Chondrocyte (in vitro differentiated cells): ENCODE results near the gene REEP2. TPM values are rescaled to one million over a fixed set of nuclear protein-coding genes. Genes with fewer than 3 reads are reported as not detected.
A peak's percentile ranks its signal among the peaks of the same experiment; 100 is the strongest.

ENCODE experiments used
- DNase-seq: peaks from one replicate; pipeline ENCODE4 v3.0.0; 2021; ENCODE audit warnings: mixed read lengths, low spot score
- H3K27ac Mint-ChIP-seq: one replicate; pipeline ENCODE4 v1.8.0; 2021; ENCODE audit warnings: mild to moderate bottlenecking, moderate library complexity, mixed read lengths; ENCODE audit not compliant: unreplicated experiment
- H3K27me3 Mint-ChIP-seq: 2 replicates; pipeline ENCODE4 v1.8.0; 2021; ENCODE audit warnings: low read depth, mixed read lengths
- H3K36me3 Mint-ChIP-seq: 2 replicates; pipeline ENCODE4 v1.8.0; 2021; ENCODE audit warnings: low read depth, mixed read lengths
- H3K4me1 Mint-ChIP-seq: 2 replicates; pipeline ENCODE4 v1.8.0; 2021; ENCODE audit warnings: low read depth, mild to moderate bottlenecking, mixed read lengths
- H3K4me3 Mint-ChIP-seq: one replicate; pipeline ENCODE4 v1.8.0; 2021; ENCODE audit warnings: mild to moderate bottlenecking, moderate library complexity, mixed read lengths; ENCODE audit not compliant: unreplicated experiment
- H3K9me3 Mint-ChIP-seq: 2 replicates; pipeline ENCODE4 v1.8.0; 2021; ENCODE audit warnings: low read depth, mixed read lengths
- total RNA-seq: library from RNA; stranded (reverse); gene quantifications from 3 replicates; pipeline ENCODE4 v1.2.1, GENCODE V29; 2021
- TF ChIP-seq, protein P1 (sequence below): fragments of 200-600 bp; sonication (generic); IDR thresholded peaks from 2 replicates; pipeline ENCODE4 v1.5.0; 2021; ENCODE audit warnings: antibody characterized with exemption, mild to moderate bottlenecking, moderate library complexity

REEP2 gene
- total RNA-seq, 1 donor from 2014 or later = 34.6 TPM

DNA sequence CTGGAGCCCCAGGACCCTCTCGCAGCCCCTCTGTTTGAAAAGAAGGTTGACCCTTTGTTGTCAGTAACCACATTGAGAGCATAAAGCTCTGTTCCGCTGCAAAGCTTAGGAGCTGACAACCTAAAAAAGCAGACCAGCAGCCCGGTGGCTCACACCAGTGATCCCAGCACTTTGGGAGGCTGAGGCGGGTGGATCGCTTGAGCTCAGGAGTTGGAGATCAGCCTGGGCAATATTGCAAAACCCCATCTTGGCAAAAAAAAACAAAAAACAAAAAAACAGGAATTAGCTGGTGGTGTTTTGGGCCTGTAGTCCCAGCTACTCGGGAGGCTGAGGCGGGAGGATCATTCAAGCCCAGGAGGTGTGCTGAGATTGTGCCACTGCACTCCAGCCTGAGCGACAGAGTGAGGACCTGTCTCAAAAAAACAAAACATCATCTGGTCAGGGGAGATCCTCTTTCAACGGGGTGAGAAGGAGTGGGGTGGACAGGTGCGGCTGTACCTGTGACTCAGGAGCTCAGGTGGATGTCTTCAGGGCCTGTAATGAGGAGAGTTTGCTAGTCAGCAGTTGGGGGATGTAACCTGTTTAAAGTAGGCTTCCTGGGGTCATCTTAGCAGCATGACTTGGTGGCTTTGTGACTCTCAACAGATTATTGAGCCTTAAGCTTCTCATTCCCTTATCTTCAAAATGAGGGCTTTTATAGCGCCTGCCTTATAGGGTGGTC, 694 bp upstream of the REEP2 start:
- H3K4me1 Mint-ChIP-seq = peaks cover 25% of the 10 kb centered on the region
- peak overlapping the region; percentile 74 for H3K27ac Mint-ChIP-seq
- H3K4me3 Mint-ChIP-seq = peak overlapping the region; percentile 82
- H3K27me3 Mint-ChIP-seq = no peaks in the 10 kb centered on the region
- no peaks in the 10 kb centered on the region for H3K9me3 Mint-ChIP-seq
- DNase-seq = no peak
- TF ChIP-seq, protein P1, sequence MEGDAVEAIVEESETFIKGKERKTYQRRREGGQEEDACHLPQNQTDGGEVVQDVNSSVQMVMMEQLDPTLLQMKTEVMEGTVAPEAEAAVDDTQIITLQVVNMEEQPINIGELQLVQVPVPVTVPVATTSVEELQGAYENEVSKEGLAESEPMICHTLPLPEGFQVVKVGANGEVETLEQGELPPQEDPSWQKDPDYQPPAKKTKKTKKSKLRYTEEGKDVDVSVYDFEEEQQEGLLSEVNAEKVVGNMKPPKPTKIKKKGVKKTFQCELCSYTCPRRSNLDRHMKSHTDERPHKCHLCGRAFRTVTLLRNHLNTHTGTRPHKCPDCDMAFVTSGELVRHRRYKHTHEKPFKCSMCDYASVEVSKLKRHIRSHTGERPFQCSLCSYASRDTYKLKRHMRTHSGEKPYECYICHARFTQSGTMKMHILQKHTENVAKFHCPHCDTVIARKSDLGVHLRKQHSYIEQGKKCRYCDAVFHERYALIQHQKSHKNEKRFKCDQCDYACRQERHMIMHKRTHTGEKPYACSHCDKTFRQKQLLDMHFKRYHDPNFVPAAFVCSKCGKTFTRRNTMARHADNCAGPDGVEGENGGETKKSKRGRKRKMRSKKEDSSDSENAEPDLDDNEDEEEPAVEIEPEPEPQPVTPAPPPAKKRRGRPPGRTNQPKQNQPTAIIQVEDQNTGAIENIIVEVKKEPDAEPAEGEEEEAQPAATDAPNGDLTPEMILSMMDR = no peak
- H3K36me3 Mint-ChIP-seq = peaks cover 9% of the 10 kb centered on the region

DNA sequence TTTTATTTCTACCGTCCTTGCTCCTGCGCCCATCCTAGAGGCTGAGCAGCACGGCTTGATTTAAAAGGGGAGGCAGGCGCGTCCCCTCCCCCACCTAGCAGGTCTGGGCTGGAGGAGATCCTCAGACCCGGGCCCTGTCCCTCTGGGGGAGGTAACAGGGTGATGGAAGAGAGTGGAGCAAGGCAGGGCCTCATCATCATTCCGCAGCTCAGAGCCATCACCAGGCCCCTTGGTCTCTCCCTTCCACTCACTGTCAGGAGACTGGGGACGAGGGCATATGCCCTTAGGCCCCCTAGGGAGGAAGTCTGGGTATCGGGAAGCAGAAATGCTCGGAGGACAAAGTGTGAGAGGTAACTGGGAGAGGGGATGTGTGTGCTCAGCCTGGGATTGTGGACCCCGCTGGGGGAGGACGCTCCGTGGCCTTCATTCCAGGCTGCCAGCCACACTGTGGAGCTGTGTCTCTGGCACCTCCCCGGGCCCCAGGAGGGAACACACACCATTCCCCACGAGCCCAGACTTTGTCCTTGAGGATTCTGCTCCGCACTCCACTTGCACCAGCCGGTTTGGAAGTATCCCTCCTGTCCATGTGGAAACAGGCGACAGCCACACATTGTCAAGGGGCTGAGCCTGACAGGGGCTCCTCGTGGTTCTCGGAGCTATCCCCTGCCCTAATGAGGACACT, 761 bp downstream of the REEP2 start:
- peaks cover 9% of the 10 kb centered on the region for H3K36me3 Mint-ChIP-seq
- TF ChIP-seq, protein P1 = peak; percentile 8
- no peaks in the 10 kb centered on the region for H3K9me3 Mint-ChIP-seq
- DNase-seq = peak; percentile 74
- H3K4me3 Mint-ChIP-seq = peak overlapping the region; percentile 82
- peak overlapping the region; percentile 79 for H3K27ac Mint-ChIP-seq
- peaks cover 25% of the 10 kb centered on the region for H3K4me1 Mint-ChIP-seq
- H3K27me3 Mint-ChIP-seq = no peaks in the 10 kb centered on the region

GRCh38 chr5:138440159-138441073, 1.6 kb downstream of the REEP2 start:
- Mint-ChIP-seq H3K27ac (peak overlapping the region; percentile 79), H3K4me1 (peaks cover 25% of the 10 kb centered on the region), H3K27me3 (no peaks in the 10 kb centered on the region), H3K4me3 (peak overlapping the region; percentile 82), H3K36me3 (peaks cover 5% of the 10 kb centered on the region), H3K9me3 (no peaks in the 10 kb centered on the region)
- DNase-seq = peak; percentile 40
- TF ChIP-seq, protein P1 = no peak

DNA sequence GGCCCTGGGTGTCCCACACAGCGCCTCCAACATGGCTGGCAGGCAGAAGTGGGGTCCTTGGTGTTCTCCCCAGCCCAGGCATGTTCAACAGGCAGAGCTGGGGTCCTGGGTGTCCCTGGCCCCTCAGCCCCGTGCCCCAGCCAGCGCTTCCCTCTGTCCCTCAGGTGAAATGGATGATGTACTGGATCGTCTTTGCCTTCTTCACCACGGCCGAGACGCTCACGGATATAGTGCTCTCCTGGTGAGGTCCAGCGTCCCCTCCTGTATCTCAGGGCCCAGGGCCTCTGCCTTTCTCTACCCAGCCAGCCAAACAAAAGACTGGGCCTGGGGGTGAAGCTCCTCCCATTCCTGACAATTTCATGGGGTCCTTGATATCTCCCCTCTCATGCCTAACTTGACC, 2.4 kb downstream of the REEP2 start:
- TF ChIP-seq, protein P1 = no peak
- H3K9me3 Mint-ChIP-seq = no peaks in the 10 kb centered on the region
- no peak overlapping the region for H3K27ac Mint-ChIP-seq
- peak; percentile 52 for DNase-seq
- no peak overlapping the region for H3K4me3 Mint-ChIP-seq
- H3K4me1 Mint-ChIP-seq = peaks cover 21% of the 10 kb centered on the region
- no peaks in the 10 kb centered on the region for H3K27me3 Mint-ChIP-seq
- H3K36me3 Mint-ChIP-seq = no peaks in the 10 kb centered on the region
